ENCODE data around the gene TNFSF10. TPM values are rescaled to one million over a fixed set of nuclear protein-coding genes. Genes with fewer than 3 reads are reported as not detected.
"Not testable (repeated sequence)": the region's sequence is repeated elsewhere in the genome, so short reads cannot be mapped to it uniquely, and the experiment has no call there.

Gene TNFSF10
- 10 to 100 TPM; 31.8 to 32.7 TPM for total RNA-seq

GRCh38 chr3:172522871-172523818 is at the start of gene TNFSF10:
Gene TNFSF10 (minus strand): TSS chr3:172523430. CDS start chr3:172523384, 46 bp downstream.
- CTCF ChIA-PET: interaction anchor here (0.6 to 9.9 kb wide), 11 partner anchors 9 to 143 kb away, joined by 3 to 122 read pairs (median 4); no protein-coding TSS in a partner anchor
- intact Hi-C loops (cut with micrococcal nuclease): loop anchor here (1.0 to 5.0 kb wide), 7 partner anchors 27 to 1276 kb away; no protein-coding TSS in a partner anchor
- Mint-ChIP-seq H3K4me3 (peak within 1 kb of the TSS; percentile 96), H3K27me3 (ENCODE audit: low read depth) (no peaks in the 10 kb centered on the region), H3K36me3 (ENCODE audit: low read depth) (peaks cover 28% of the 10 kb centered on the region), H3K9me3 (no peaks in the 10 kb centered on the region), H3K4me1 (ENCODE audit: low read depth) (peaks cover 42% of the 10 kb centered on the region), H3K27ac (peak within 1 kb of the TSS; percentile 96)
- DNase-seq: peak; percentile 78

DNA sequence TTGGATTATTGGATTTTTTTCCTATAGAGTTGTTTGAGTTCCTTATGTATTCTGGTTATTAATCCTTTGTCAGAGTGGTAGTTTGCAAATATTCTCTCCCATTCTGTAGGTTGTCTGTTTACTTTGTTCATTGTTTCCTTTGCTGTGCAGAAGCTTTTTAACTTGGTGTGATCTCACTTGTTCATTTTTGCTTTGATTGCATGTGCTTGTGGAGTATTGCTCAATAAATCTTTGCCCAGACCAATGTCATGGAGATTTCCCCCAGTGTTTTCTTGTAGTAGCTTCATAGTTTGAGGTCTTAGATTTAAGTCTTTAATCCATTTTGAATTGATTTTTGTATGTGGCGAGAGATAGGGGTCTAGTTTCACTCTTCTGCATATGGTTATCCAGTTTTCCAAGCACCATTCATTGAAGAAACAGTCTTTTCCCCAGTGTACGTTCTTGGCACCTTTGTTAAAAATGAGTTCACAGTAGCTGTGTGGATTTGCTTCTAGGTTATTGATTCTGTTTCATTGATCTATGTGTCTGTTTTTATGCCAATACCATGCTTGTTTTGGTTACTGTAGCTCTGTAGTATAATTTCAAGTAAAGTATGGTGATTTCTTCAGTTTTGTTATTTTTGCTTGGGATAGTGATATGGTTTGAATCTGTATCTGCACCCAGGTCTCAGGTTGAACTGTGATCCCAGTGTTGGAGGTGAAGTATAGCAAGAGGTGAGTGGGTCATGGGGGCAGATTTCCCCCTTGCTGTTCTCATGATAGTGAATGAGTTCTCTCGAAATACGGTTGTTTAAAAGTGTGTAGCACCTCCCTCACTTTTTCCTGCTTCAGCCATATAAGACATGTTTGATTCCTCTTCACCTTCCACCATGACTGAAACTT is 46.1 kb upstream of the TNFSF10 start:
- H3K9me3 Mint-ChIP-seq: peaks cover 13% of the 10 kb centered on the region
- CTCF ChIA-PET: interaction anchor here (0.6 to 1.9 kb wide), 2 partner anchors 18 to 26 kb away, joined by 4 to 7 read pairs; no protein-coding TSS in a partner anchor
- no peaks in the 10 kb centered on the region for H3K27me3 Mint-ChIP-seq (ENCODE audit: low read depth)
- H3K4me1 Mint-ChIP-seq (ENCODE audit: low read depth): peaks cover 15% of the 10 kb centered on the region
- H3K4me3 Mint-ChIP-seq: no peak overlapping the region
- no peak overlapping the region for H3K27ac Mint-ChIP-seq
- H3K36me3 Mint-ChIP-seq (ENCODE audit: low read depth): no peaks in the 10 kb centered on the region
- intact Hi-C loops (cut with micrococcal nuclease): no loop called here
- DNase-seq: no peak

- H3K36me3 Mint-ChIP-seq (ENCODE audit: low read depth): no peaks in the 10 kb centered on the region
- peaks cover 19% of the 10 kb centered on the region for H3K4me1 Mint-ChIP-seq (ENCODE audit: low read depth)
- no peak overlapping the region for H3K4me3 Mint-ChIP-seq
- H3K27me3 Mint-ChIP-seq (ENCODE audit: low read depth): no peaks in the 10 kb centered on the region
- CTCF ChIA-PET: interaction anchor here (1.9 kb wide), 1 partner anchor 27 kb away, joined by 7 read pairs; no protein-coding TSS in a partner anchor
- DNase-seq: no peak
- intact Hi-C loops (cut with micrococcal nuclease): no loop called here
- no peak overlapping the region for H3K27ac Mint-ChIP-seq
- H3K9me3 Mint-ChIP-seq: peaks cover 13% of the 10 kb centered on the region
Measured at GRCh38 chr3:172568701-172569100, 45.5 kb upstream of the TNFSF10 start.

DNA sequence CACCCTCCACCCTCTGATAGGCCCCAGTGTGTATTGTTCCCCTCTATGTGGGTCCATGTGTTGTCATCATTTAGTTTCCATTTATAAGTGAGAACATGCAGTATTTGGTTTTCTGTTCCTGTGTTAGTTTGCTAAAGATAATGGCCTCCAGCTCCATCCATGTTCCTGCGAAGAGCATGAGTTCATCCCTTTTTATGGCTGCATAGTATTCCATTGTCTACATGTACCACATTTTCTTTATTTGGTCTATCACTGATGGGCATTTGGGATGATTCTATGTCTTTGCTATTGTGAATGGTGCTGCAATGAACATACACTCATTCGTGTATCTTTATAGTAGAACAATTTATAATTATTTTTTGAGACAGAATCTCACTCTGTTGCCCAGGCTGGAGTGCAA is 43.6 kb upstream of the TNFSF10 start:
- H3K27me3 Mint-ChIP-seq (ENCODE audit: low read depth); H3K27ac Mint-ChIP-seq; H3K36me3 Mint-ChIP-seq (ENCODE audit: low read depth); intact Hi-C loops (cut with micrococcal nuclease); H3K4me3 Mint-ChIP-seq; CTCF ChIA-PET; DNase-seq: not testable (repeated sequence)
- Mint-ChIP-seq H3K9me3 (peaks cover 13% of the 10 kb centered on the region), H3K4me1 (ENCODE audit: low read depth) (peaks cover 34% of the 10 kb centered on the region)

GRCh38 chr3:172564499-172564898 is 41.3 kb upstream of the TNFSF10 start:
- CTCF ChIA-PET: interaction anchor here (0.6 kb wide), 1 partner anchor 18 kb away, joined by 3 read pairs; no protein-coding TSS in a partner anchor
- no peaks in the 10 kb centered on the region for H3K36me3 Mint-ChIP-seq (ENCODE audit: low read depth)
- no peak overlapping the region for H3K27ac Mint-ChIP-seq
- peaks cover 41% of the 10 kb centered on the region for H3K4me1 Mint-ChIP-seq (ENCODE audit: low read depth)
- intact Hi-C loops (cut with micrococcal nuclease): no loop called here
- no peaks in the 10 kb centered on the region for H3K27me3 Mint-ChIP-seq (ENCODE audit: low read depth)
- H3K9me3 Mint-ChIP-seq: peaks cover 6% of the 10 kb centered on the region
- H3K4me3 Mint-ChIP-seq: no peak overlapping the region
- DNase-seq: no peak

GRCh38 chr3:172562871-172563865 is 39.9 kb upstream of the TNFSF10 start:
- Mint-ChIP-seq H3K27me3 (ENCODE audit: low read depth) (no peaks in the 10 kb centered on the region), H3K36me3 (ENCODE audit: low read depth) (no peaks in the 10 kb centered on the region), H3K9me3 (peaks cover 5% of the 10 kb centered on the region), H3K4me1 (ENCODE audit: low read depth) (peaks cover 37% of the 10 kb centered on the region), H3K27ac (peak overlapping the region; percentile 82), H3K4me3 (peak overlapping the region; percentile 11)
- CTCF ChIA-PET: interaction anchor here (1.1 to 3.4 kb wide), 7 partner anchors 15 to 33 kb away, joined by 3 to 24 read pairs (median 5); no protein-coding TSS in a partner anchor
- intact Hi-C loops (cut with micrococcal nuclease): loop anchor here (1.0 kb wide), 11 partner anchors 13 to 187 kb away; partner anchors contain the start of genes ECT2 and TNFSF10
- DNase-seq: peak; percentile 71

- H3K27ac Mint-ChIP-seq: peak overlapping the region; percentile 94
- intact Hi-C loops (cut with micrococcal nuclease): loop anchor here (1.0 kb wide), 11 partner anchors 12 to 188 kb away; partner anchors contain the start of genes ECT2 and TNFSF10
- H3K9me3 Mint-ChIP-seq: no peaks in the 10 kb centered on the region
- CTCF ChIA-PET: interaction anchor here (0.6 to 3.4 kb wide), 12 partner anchors 12 to 45 kb away, joined by 3 to 24 read pairs (median 5); partner anchors contain the start of gene TNFSF10
- H3K36me3 Mint-ChIP-seq (ENCODE audit: low read depth): no peaks in the 10 kb centered on the region
- DNase-seq: peak; percentile 46
- peaks cover 47% of the 10 kb centered on the region for H3K4me1 Mint-ChIP-seq (ENCODE audit: low read depth)
- peak overlapping the region; percentile 54 for H3K4me3 Mint-ChIP-seq
- no peaks in the 10 kb centered on the region for H3K27me3 Mint-ChIP-seq (ENCODE audit: low read depth)
Measured at GRCh38 chr3:172561897-172562640, 38.8 kb upstream of the TNFSF10 start.

DNA sequence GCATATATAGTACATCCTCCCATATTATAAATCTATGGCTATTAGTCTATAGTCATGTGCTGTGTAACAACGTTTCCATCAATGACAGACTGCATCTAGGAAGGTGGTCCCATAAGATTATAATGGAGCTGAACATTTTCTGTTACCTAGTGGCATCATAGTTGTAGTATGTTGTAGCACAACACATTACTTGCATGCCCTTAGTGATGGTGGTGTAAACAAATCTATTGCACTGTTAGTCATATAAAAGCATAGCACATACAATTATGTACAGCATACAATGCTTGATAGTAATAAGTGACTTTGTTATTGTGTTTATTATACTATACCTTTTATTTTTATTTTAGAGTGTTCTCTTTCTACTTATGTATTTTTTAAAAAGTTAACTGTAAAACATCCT is 37.4 kb upstream of the TNFSF10 start:
- CTCF ChIA-PET: interaction anchor here (0.6 to 3.4 kb wide), 5 partner anchors 14 to 35 kb away, joined by 3 to 24 read pairs (median 3); no protein-coding TSS in a partner anchor
- Mint-ChIP-seq H3K27ac (no peak overlapping the region), H3K27me3 (ENCODE audit: low read depth) (no peaks in the 10 kb centered on the region), H3K9me3 (no peaks in the 10 kb centered on the region), H3K36me3 (ENCODE audit: low read depth) (no peaks in the 10 kb centered on the region), H3K4me3 (no peak overlapping the region), H3K4me1 (ENCODE audit: low read depth) (peaks cover 47% of the 10 kb centered on the region)
- no peak for DNase-seq
- intact Hi-C loops (cut with micrococcal nuclease): no loop called here

- no peaks in the 10 kb centered on the region for H3K36me3 Mint-ChIP-seq (ENCODE audit: low read depth)
- CTCF ChIA-PET: interaction anchor here (0.6 to 3.4 kb wide), 4 partner anchors 30 to 107 kb away, joined by 3 to 24 read pairs (median 10); no protein-coding TSS in a partner anchor
- no peaks in the 10 kb centered on the region for H3K9me3 Mint-ChIP-seq
- intact Hi-C loops (cut with micrococcal nuclease): no loop called here
- no peak for DNase-seq
- no peak overlapping the region for H3K4me3 Mint-ChIP-seq
- no peaks in the 10 kb centered on the region for H3K27me3 Mint-ChIP-seq (ENCODE audit: low read depth)
- H3K4me1 Mint-ChIP-seq (ENCODE audit: low read depth): peaks cover 47% of the 10 kb centered on the region
- H3K27ac Mint-ChIP-seq: no peak overlapping the region
Measured at GRCh38 chr3:172560026-172560425, 36.8 kb upstream of the TNFSF10 start.

GRCh38 chr3:172559020-172559419 is 35.8 kb upstream of the TNFSF10 start:
- CTCF ChIA-PET: interaction anchor here (1.8 kb wide), 1 partner anchor 28 kb away, joined by 5 read pairs; no protein-coding TSS in a partner anchor
- Mint-ChIP-seq H3K4me3 (no peak overlapping the region), H3K4me1 (ENCODE audit: low read depth) (peaks cover 45% of the 10 kb centered on the region), H3K27ac (no peak overlapping the region), H3K36me3 (ENCODE audit: low read depth) (no peaks in the 10 kb centered on the region), H3K9me3 (no peaks in the 10 kb centered on the region), H3K27me3 (ENCODE audit: low read depth) (no peaks in the 10 kb centered on the region)
- no peak for DNase-seq
- intact Hi-C loops (cut with micrococcal nuclease): no loop called here

Data from activated naive CD4-positive, alpha-beta T cell treated with anti-CD3 and anti-CD28 coated beads for 36 hours (primary cell).